Trophoblast cell (in vitro differentiated cells and primary cell): ENCODE data around the gene PDSS1.

Experiments
- DNase-seq, 2 donors: peaks; one replicate each; pipeline ENCODE4 v3.0.0-alpha.2; 2016
- H2AFZ ChIP-seq: 2 replicates; pipeline ENCODE4 v1.6.1; 2013; ENCODE audit warnings: low read length, moderate library complexity, mild to moderate bottlenecking; ENCODE audit not compliant: insufficient read depth, poor library complexity
- H2AK5ac ChIP-seq: 2 replicates; pipeline ENCODE4 v1.6.1; 2013; ENCODE audit warnings: mild to moderate bottlenecking, low read length
- H2BK120ac ChIP-seq: 2 replicates; pipeline ENCODE4 v1.6.1; 2013; ENCODE audit warnings: low read length, mild to moderate bottlenecking, moderate library complexity; ENCODE audit not compliant: insufficient read depth, poor library complexity
- H2BK12ac ChIP-seq: 2 replicates; pipeline ENCODE4 v1.6.1; 2013; ENCODE audit warnings: mild to moderate bottlenecking, low read length, moderate library complexity
- H2BK5ac ChIP-seq: 2 replicates; pipeline ENCODE4 v1.6.1; 2013; ENCODE audit warnings: low read length, low read depth, moderate library complexity, mild to moderate bottlenecking; ENCODE audit not compliant: poor library complexity
- H3K14ac ChIP-seq: 2 replicates; pipeline ENCODE4 v1.6.1; 2013; ENCODE audit warnings: mild to moderate bottlenecking, low read length
- H3K18ac ChIP-seq: 2 replicates; pipeline ENCODE4 v1.6.1; 2013; ENCODE audit warnings: mild to moderate bottlenecking, low read length
- H3K23ac ChIP-seq: 2 replicates; pipeline ENCODE4 v1.6.1; 2013; ENCODE audit warnings: low read length
- H3K27ac ChIP-seq: 2 replicates; pipeline ENCODE4 v1.5.1; 2013; ENCODE audit warnings: low read depth, mild to moderate bottlenecking, inconsistent platforms, low read length, moderate library complexity
- H3K27me3 ChIP-seq: 2 replicates; pipeline ENCODE4 v1.6.1; 2013; ENCODE audit warnings: inconsistent platforms, mild to moderate bottlenecking, low read length, moderate library complexity; ENCODE audit not compliant: insufficient read depth
- H3K36me3 ChIP-seq, 2 experiments: 1 replicate in 1 of 2; 2 replicates in 1 of 2; pipeline ENCODE4 v1.6.1; 2013; ENCODE audit warnings: low read length in 2 of 2, mild to moderate bottlenecking in 2 of 2, moderate library complexity in 1 of 2; ENCODE audit not compliant: insufficient read depth in 2 of 2, control insufficient read depth in 1 of 2
- H3K4ac ChIP-seq: 2 replicates; pipeline ENCODE4 v1.6.1; 2013; ENCODE audit warnings: low read depth, mild to moderate bottlenecking, low read length, moderate library complexity
- H3K4me1 ChIP-seq, 2 experiments: 1 replicate in 1 of 2; 2 replicates in 1 of 2; pipeline ENCODE4 v1.6.1; 2013; ENCODE audit warnings: low read length in 2 of 2, mild to moderate bottlenecking in 2 of 2, moderate library complexity in 1 of 2; ENCODE audit not compliant: insufficient read depth in 2 of 2, control insufficient read depth in 1 of 2
- H3K4me2 ChIP-seq: 2 replicates; pipeline ENCODE4 v1.6.1; 2013; ENCODE audit warnings: inconsistent platforms, mild to moderate bottlenecking, low read length, moderate library complexity
- H3K4me3 ChIP-seq: 2 replicates; pipeline ENCODE4 v1.5.1; 2013; ENCODE audit warnings: mild to moderate bottlenecking, low read depth, low read length, inconsistent platforms
- H3K79me1 ChIP-seq: one replicate; pipeline ENCODE4 v1.6.1; 2013; ENCODE audit warnings: low read length
- H3K79me2 ChIP-seq: 2 replicates; pipeline ENCODE4 v1.6.1; 2013; ENCODE audit warnings: low read length, mild to moderate bottlenecking; ENCODE audit not compliant: control insufficient read depth, insufficient read depth, poor library complexity
- H3K9ac ChIP-seq: 2 replicates; pipeline ENCODE4 v1.6.1; 2013; ENCODE audit warnings: mild to moderate bottlenecking, low read length
- H3K9me3 ChIP-seq: 2 replicates; pipeline ENCODE4 v1.6.1; 2013; ENCODE audit warnings: low read depth, mild to moderate bottlenecking, control low read depth, inconsistent platforms, low read length; ENCODE audit not compliant: insufficient read depth
- H4K12ac ChIP-seq: 2 replicates; pipeline ENCODE4 v1.6.1; 2013; ENCODE audit warnings: low read depth, mild to moderate bottlenecking, low read length, moderate library complexity
- H4K8ac ChIP-seq: 2 replicates; pipeline ENCODE4 v1.6.1; 2013; ENCODE audit warnings: low read depth, mild to moderate bottlenecking, low read length, moderate library complexity
- H4K91ac ChIP-seq: one replicate; pipeline ENCODE4 v1.6.1; 2013; ENCODE audit warnings: low read depth, mild to moderate bottlenecking, low read length, moderate library complexity
- WGBS: extraction: QIAGEN DNeasy Blood & Tissue Kit; methylation state at CpG from one replicate; pipeline ENCODE4 v1.1.7; 2013; ENCODE audit warnings: missing lambda C conversion rate; ENCODE audit not compliant: insufficient read length, insufficient coverage; ENCODE audit errors: extremely low coverage; 5-methylcytosine and 5-hydroxymethylcytosine counted together

PDSS1 gene

GRCh38 chr10:26738301-26738911 is 40.9 kb downstream of the PDSS1 start:
- DNase-seq: peak; percentile 14 to 39
- WGBS: no CpG with 5 or more reads among the region's 5 CpGs
- Histone ChIP-seq H3K79me1 (peaks cover 5% of the 10 kb centered on the region), H3K27ac (no peak overlapping the region), H3K9ac (no peak overlapping the region), H4K8ac (no peak overlapping the region), H3K18ac (no peak overlapping the region), H2AK5ac (no peak overlapping the region), H3K4me2 (no peak overlapping the region), H4K91ac (no peak overlapping the region), H2BK120ac (no peak overlapping the region), H3K23ac (no peak overlapping the region), H3K36me3 (peaks cover 6 to 16% of the 10 kb centered on the region in 2 experiments), H3K27me3 (no peaks in the 10 kb centered on the region), H3K4me1 (peaks cover 12 to 25% of the 10 kb centered on the region in 2 experiments), H2BK5ac (no peak overlapping the region), H2BK12ac (no peak overlapping the region), H3K4ac (no peak overlapping the region), H3K4me3 (no peak overlapping the region), H3K79me2 (no peaks in the 10 kb centered on the region), H4K12ac (no peak overlapping the region), H3K9me3 (no peaks in the 10 kb centered on the region), H2AFZ (no peak overlapping the region), H3K14ac (no peak overlapping the region)

DNA sequence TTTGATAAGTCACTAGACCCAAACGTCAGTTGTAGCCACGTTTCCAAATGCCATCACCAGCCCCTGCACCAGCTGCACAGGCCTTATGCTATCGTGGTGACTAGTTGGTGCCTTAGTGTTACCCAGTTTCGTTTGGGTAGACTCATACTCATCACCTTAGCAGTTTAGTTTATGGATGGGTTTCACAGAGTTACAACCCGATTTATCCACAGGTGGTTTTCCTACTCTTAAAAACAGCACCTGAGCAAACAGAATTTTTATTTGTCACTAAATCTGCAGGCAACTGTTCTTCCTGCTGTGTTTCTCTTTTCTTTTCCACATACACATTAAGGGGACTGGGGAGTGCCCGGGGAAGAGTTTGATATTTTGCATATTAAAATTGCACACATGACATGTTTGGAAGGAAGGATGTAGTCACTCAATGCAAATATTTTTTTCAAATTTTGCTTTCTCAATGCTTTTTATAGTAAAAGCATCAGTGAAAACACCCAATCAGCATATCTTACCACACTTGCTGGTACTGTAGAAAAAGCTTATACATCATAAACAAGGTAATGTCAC is 41.6 kb downstream of the PDSS1 start:
- no peak overlapping the region for H3K4me2 ChIP-seq
- H4K12ac ChIP-seq: no peak overlapping the region
- H2BK12ac ChIP-seq: no peak overlapping the region
- no peak for DNase-seq
- H3K36me3 ChIP-seq: peaks cover 6 to 16% of the 10 kb centered on the region in 2 experiments
- H3K27ac ChIP-seq: no peak overlapping the region
- no peak overlapping the region for H3K4ac ChIP-seq
- WGBS: no CpG with 5 or more reads among the region's 6 CpGs
- H3K27me3 ChIP-seq: no peaks in the 10 kb centered on the region
- no peaks in the 10 kb centered on the region for H3K9me3 ChIP-seq
- no peak overlapping the region for H2BK5ac ChIP-seq
- H2AFZ ChIP-seq: no peak overlapping the region
- H3K14ac ChIP-seq: no peak overlapping the region
- no peak overlapping the region for H3K4me3 ChIP-seq
- H3K79me2 ChIP-seq: no peaks in the 10 kb centered on the region
- peaks cover 3% of the 10 kb centered on the region for H3K79me1 ChIP-seq
- H2AK5ac ChIP-seq: no peak overlapping the region
- no peak overlapping the region for H3K9ac ChIP-seq
- H2BK120ac ChIP-seq: no peak overlapping the region
- peaks cover 10 to 19% of the 10 kb centered on the region in 2 experiments for H3K4me1 ChIP-seq
- H4K91ac ChIP-seq: no peak overlapping the region
- H3K18ac ChIP-seq: no peak overlapping the region
- H4K8ac ChIP-seq: no peak overlapping the region
- H3K23ac ChIP-seq: no peak overlapping the region

GRCh38 chr10:26741368-26741767 is 43.9 kb downstream of the PDSS1 start:
- no peak for DNase-seq
- Histone ChIP-seq H3K18ac (no peak overlapping the region), H3K4me2 (no peak overlapping the region), H4K12ac (no peak overlapping the region), H2BK120ac (no peak overlapping the region), H3K9me3 (no peaks in the 10 kb centered on the region), H4K8ac (no peak overlapping the region), H3K36me3 (peaks cover 12 to 16% of the 10 kb centered on the region in 2 experiments), H3K4ac (no peak overlapping the region), H3K4me1 (peaks cover 0 to 4% of the 10 kb centered on the region in 2 experiments), H2AK5ac (no peak overlapping the region), H2BK5ac (no peak overlapping the region), H3K14ac (no peak overlapping the region), H3K27ac (no peak overlapping the region), H3K4me3 (no peak overlapping the region), H2BK12ac (no peak overlapping the region), H2AFZ (no peak overlapping the region), H3K79me2 (no peaks in the 10 kb centered on the region), H4K91ac (no peak overlapping the region), H3K23ac (no peak overlapping the region), H3K9ac (no peak overlapping the region), H3K79me1 (no peaks in the 10 kb centered on the region), H3K27me3 (no peaks in the 10 kb centered on the region)
- WGBS: no CpG with 5 or more reads among the region's 4 CpGs

DNA sequence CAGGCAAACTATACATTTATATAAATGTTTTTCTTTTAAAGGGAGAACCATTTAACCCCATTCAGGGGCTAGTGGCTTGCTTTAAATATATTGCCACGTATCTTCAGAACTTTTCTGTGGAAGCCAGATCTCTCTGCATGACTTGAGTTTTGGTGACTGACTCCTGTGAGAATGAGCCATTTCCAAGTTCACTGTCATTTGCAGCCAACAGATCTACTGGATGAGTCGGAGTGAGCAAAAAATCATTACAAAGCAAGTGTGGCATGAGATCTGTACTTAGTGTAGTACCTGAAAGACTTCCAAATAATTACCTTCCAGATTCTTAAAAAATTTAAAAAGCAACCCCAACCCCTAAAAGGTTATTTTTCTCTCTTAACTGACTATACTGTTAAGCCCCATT is 45.6 kb downstream of the PDSS1 start:
- no peaks in the 10 kb centered on the region for H3K9me3 ChIP-seq
- no peak overlapping the region for H3K9ac ChIP-seq
- H4K8ac ChIP-seq: no peak overlapping the region
- no peak overlapping the region for H3K4ac ChIP-seq
- H2BK12ac ChIP-seq: no peak overlapping the region
- no peak for DNase-seq
- H3K79me2 ChIP-seq: no peaks in the 10 kb centered on the region
- no peaks in the 10 kb centered on the region for H3K79me1 ChIP-seq
- no peaks in the 10 kb centered on the region for H3K4me1 ChIP-seq
- H3K4me3 ChIP-seq: no peak overlapping the region
- H2BK120ac ChIP-seq: no peak overlapping the region
- no peak overlapping the region for H3K23ac ChIP-seq
- H3K4me2 ChIP-seq: no peak overlapping the region
- H4K91ac ChIP-seq: no peak overlapping the region
- no peak overlapping the region for H2AK5ac ChIP-seq
- no CpG with 5 or more reads among the region's 2 CpGs for WGBS
- H2BK5ac ChIP-seq: no peak overlapping the region
- peaks cover 11 to 14% of the 10 kb centered on the region in 2 experiments for H3K36me3 ChIP-seq
- H2AFZ ChIP-seq: no peak overlapping the region
- no peak overlapping the region for H3K14ac ChIP-seq
- no peak overlapping the region for H4K12ac ChIP-seq
- H3K27me3 ChIP-seq: no peaks in the 10 kb centered on the region
- no peak overlapping the region for H3K27ac ChIP-seq
- no peak overlapping the region for H3K18ac ChIP-seq
